GM19193 (cell line): ENCODE data around the gene OR6C70.

Experiments used
- POLR2A ChIP-seq: IDR thresholded peaks from 4 replicates; pipeline ENCODE4 v1.6.1; 2011; ENCODE audit not compliant: insufficient read depth, insufficient read length; ENCODE audit errors: extremely low read depth

OR6C70 gene

DNA sequence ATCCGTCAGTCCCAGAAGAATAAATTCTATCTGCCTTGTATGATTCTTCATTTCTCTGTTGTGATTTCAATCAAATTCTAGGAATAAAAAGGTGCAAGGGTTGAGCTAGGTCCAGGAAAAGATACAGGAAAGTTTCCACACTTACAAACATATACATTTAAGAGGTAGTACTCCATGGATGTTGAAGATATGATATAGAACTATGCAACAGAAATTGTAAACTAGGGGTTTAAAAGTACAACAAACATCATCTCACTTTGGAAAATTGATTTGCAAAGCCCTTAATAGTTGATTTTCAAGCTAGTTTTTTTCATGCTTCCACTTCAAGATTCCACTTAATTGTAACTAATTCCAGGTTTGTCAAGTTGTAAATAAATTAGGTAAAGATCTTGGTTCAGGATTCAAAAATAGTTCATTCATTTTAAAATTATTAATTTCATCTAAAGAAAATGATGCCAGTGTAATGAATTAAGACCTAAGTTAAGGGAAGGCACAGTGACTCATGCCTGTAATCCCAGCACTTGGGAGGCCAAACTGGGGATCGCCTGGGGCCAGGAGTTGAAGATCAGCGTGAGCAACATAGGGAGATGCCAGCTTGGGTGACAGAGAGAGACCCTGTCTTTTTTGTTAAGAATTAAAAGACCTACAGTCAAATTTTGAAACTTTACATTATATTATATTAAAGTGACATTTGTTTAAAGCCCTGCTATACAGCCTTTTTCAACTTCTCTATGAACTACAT is at the start of gene OR6C70:
TSS of gene OR6C70 (minus strand) at position 51 of the 742 bp plus-strand sequence. CDS start at position 51, 0 bp downstream.
- TF ChIP-seq POLR2A = no peak

DNA sequence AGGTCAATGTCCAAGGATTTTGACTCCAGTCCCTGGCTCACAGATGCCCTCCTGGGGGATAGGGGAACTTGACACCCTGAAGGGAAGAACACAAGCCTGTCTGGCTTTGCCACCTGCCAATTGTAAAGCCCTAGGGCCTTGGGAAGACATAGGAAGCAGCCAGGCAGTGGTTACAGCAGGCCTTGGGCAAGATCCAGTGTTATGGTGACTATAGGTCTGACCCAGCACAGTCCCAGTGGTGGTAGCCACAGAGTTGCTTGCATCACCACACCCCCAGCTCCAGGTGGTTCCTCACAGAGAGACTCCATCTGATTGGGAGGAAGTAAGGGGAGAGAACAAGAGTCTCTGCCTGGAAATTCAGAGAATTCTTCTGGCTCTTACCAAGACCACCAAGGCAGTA is 46.5 kb upstream of the OR6C70 start:
- TF ChIP-seq POLR2A = no peak

GRCh38 chr12:55515696-55516095 is 45.8 kb upstream of the OR6C70 start:
- no peak for TF ChIP-seq POLR2A

DNA sequence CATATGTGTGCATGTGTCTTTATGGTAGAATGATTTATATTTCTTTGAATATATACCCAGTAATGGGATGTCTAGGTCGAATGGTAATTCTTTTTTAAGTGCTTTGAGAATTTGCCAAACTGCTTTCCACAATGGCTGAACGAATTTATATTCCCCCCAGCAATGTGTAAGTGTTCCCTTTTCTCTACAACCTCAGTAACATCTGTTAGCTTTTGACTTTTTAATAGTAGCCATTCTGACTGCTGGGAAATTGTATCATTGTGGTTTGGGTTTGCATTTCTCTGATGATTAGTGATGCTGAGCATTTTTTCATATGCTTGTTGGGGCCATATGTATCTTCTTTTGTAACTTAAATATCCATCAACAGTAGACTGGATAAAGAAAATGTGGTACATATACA is 31.7 kb upstream of the OR6C70 start:
- no peak for TF ChIP-seq POLR2A

GRCh38 chr12:55499810-55500252 is 29.9 kb upstream of the OR6C70 start:
- no peak for TF ChIP-seq POLR2A

DNA sequence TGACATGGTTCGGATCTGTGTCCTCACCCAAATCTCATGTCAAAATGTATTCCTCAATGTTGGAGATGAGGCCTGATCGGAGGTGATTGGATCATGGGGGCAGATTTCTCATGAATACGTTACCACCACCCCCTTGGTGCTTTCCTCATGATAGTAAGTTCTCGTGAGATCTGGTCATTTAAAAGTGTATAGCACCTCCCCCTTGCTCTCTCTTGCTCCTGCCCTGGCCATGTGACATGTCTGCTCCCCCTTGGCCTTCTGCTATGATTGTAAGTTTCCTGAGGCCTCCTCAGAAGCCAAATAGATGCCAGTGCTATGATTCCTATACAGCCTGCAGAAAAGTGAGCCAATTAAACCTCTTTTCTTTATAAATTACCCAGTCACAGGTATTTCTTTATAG is 29.3 kb upstream of the OR6C70 start:
- TF ChIP-seq POLR2A = no peak

GRCh38 chr12:55495490-55495889 is 25.6 kb upstream of the OR6C70 start:
- no peak for TF ChIP-seq POLR2A

- no peak for TF ChIP-seq POLR2A
Observed at GRCh38 chr12:55492078-55492477, 22.1 kb upstream of the OR6C70 start, which contains the start of gene OR6C68. TSS of gene OR6C68 (plus strand) at chr12:55492378. CDS start at chr12:55492378, 0 bp downstream.

DNA sequence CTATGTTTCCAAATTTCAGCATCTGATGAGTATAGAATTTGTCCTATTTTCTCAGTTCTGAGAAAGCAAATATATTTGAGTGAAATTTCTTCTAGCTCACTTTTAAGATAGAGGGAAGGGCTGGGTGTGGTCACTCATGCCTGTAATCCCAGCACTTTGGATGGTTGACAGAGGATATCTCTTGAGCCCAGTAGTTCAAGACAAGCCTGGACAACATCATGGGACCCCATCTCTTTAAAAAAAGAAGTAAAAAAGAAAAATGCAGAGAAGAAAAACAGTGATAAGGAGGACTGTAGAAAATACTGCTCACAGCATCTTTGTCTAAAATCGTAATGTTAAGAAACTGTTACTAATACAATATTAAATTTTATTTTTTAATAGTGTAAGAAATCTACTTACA is 2.3 kb upstream of the OR6C70 start:
- TF ChIP-seq POLR2A = no peak

- TF ChIP-seq POLR2A = no peak
Observed at GRCh38 chr12:55469291-55469690, 647 bp downstream of the OR6C70 start.

- no peak for TF ChIP-seq POLR2A
Observed at GRCh38 chr12:55467836-55468235, 2.1 kb downstream of the OR6C70 start.

- TF ChIP-seq POLR2A = no peak
Observed at GRCh38 chr12:55448825-55449224, 21.1 kb downstream of the OR6C70 start.

DNA sequence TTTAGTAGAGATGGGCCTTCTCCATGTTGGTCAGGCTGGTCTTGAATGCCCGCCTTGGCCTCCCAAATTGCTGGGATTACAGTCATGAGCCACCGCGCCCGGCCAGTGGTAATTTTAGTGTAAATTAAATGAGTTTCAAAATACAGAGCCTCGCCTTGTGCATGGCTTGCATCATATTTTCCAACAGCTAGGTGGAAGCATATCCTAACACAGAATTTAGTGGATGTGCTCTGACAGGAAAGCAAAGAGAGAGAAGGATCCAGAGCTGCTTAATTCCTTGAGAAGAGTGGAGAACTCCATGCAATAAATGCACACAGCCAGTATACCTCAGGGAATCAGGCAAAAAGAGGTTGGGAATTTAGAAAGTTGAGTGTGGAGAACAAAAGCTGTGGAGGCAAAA is 23.6 kb downstream of the OR6C70 start:
- TF ChIP-seq POLR2A = no peak

DNA sequence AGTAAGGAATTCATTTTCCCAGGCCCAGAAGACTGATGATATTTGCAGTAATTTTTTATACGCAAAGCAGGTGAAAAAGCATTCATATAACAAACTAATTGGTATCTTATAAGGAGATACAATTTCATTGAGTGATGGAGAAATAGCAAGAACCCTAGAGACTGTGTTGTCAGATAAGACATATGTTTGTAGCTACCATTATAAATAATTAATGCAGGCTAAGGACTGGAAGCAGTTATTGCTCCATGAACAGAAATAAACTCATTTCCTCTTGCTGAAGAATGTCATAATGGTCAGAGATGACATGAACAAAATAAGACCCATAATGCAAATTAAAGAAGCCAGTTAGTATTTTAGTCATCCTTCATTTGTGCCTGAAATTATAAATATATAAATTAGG is 24.6 kb downstream of the OR6C70 start:
- no peak for TF ChIP-seq POLR2A

DNA sequence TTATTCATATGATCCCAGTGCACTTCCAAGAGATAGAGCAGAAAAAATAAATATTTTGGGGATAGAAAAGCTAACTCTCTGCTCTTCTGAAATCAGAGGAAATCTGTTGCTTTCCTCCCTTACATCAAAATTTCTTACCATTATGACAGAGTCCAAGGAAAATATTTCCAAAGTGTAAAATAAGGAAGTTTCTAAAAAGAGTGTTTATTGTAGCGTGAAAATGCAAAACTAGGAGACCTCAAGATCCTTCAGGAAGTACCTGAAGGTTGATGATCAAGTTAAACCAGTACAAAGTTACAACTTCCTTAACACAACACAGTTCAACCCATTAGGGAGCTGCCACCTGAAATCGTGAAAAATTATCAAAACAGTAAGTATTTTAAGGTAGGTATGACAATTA is 26.2 kb downstream of the OR6C70 start, which contains the start of gene OR6C2:
TSS of gene OR6C2 (plus strand) at position 301 of the 400 bp plus-strand sequence. CDS start 8,138 bp downstream, outside the sequence.
- TF ChIP-seq POLR2A = no peak
